Measurements from ENCODE around the gene ZNF215.
"Not testable (repeated sequence)": the region's sequence is repeated elsewhere in the genome, so short reads cannot be mapped to it uniquely, and the experiment has no call there.

The ZNF215 gene

GRCh38 chr11:6931146-6931713, 5.0 kb downstream of the ZNF215 start:
- intact Hi-C loops (cut with DNase I), result no loop called here
- no peak for DNase-seq

- DNase-seq, result no peak
- intact Hi-C loops (cut with DNase I), result no loop called here
Measured at GRCh38 chr11:6932145-6932544, 5.9 kb downstream of the ZNF215 start.

DNA sequence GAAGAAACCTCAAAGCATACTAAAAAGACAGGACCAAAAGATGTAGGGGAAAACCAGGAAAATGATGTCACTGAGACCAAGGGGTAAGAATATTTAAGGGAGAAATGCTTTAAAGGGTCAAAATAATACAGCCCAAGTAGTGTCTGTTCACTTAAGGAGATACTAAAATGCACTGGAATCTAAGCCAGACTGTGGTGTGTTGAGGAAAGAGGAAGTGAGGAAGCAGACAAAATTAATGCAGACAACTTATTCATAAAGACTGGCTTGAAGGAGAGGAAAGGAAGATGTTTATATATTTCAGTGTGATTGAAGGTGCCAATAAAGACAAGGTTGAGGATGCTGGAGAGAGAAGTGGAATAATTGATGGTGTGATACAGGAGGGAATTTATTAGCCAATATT, 15.7 kb downstream of the ZNF215 start:
- DNase-seq, result no peak
- intact Hi-C loops (cut with DNase I), result no loop called here

DNA sequence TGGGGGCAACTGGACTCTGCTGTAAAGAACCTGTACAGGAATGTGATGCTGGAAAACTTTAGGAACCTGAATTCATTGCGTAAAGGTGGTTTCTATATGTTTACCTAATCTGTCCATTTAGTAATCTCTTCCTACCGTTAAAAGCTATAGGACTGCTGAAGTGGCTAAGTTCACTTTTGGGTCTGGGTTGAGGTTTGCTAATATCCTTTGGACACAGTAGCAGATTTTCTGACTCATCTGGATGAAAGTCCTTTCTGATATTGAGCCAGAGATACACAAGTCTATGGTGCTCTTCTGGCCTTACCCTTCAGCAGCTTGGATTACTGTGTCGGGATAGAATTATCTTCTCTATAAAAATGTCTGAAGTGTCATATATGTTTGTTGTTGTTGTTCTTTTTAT, 16.9 kb downstream of the ZNF215 start:
- intact Hi-C loops (cut with DNase I), result no loop called here
- DNase-seq, result no peak

GRCh38 chr11:6954248-6954647, 28.0 kb downstream of the ZNF215 start:
- intact Hi-C loops (cut with DNase I), result not testable (repeated sequence)

DNA sequence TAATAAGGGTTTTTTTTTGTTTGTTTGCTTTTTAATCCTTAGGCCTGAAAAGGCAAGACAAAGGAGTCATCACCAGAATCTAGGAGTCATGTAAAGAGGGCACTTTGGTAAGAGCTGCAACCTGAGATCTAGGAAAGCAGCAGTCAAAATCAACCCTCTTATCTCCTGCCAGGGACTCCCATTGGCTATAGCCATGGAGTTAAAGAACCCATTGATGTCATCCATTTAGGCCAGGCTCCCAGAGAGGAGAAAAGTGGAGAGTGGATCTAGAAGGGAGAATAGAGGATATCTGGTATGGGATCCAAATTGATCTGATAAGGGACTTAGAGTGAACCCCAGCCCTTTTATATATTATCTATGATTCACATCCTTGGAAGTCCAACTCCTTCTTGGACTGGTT, 35.9 kb downstream of the ZNF215 start:
- intact Hi-C loops (cut with DNase I), result no loop called here
- DNase-seq, result no peak

More at GRCh38 chr11:6954248-6954647, 28.0 kb downstream of the ZNF215 start:
- peak in 2 of 10 donors; percentile 42 to 59 for DNase-seq

DNA sequence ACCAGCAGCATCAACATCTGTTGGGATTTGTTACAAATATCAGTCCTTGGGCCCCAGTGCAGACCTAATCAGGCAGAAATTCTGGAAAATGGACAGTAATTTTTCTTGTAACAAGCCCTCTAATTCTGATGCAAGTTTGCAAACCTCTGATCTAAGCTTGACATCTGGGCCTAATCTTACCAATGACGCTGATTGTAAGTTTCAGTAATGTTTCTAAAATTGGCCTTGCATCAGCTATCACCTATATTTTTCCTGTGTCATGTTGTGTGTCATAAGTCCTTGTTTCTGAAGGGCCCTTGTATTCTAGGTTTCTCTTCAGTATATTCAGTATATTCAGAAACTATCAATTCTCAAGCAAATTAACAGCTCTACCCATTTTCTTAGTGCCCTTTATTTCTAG, 36.4 kb downstream of the ZNF215 start:
- intact Hi-C loops (cut with DNase I), result no loop called here
- DNase-seq, result no peak

- intact Hi-C loops (cut with DNase I), result no loop called here
- no peak for DNase-seq
Measured at GRCh38 chr11:6968816-6969215, 42.6 kb downstream of the ZNF215 start.

- intact Hi-C loops (cut with DNase I), result not testable (repeated sequence)
Measured at GRCh38 chr11:6969854-6970253, 43.6 kb downstream of the ZNF215 start.

DNA sequence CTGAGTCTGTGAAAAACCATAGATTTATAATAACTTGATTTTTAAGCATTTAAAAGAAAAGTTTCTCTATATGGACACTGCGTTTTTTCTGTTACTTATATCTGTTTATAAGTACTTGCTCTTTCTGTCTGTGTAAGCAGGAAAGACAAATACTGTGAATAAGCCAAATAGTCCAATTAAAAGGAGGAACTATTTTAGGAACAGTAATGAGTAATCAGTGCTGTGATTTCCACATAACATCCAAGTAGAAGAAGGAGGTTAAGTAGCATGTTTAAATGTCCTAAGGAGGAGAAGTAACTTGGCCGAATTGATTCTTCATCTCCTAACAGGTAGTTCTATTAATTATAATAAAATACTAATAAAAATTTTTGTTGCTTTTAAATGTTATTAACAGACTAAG, 53.1 kb downstream of the ZNF215 start:
- intact Hi-C loops (cut with DNase I), result no loop called here
- DNase-seq, result no peak

More at GRCh38 chr11:6969854-6970253, 43.6 kb downstream of the ZNF215 start:
- not testable (repeated sequence) for DNase-seq

GRCh38 chr11:6986487-6986886, 60.3 kb downstream of the ZNF215 start:
- DNase-seq, result no peak
- intact Hi-C loops (cut with DNase I), result loop anchor here (2.0 kb wide), 1 partner anchor 34 kb away; the partner anchor contains the start of genes NLRP14 and ZNF214

- no peak for DNase-seq
- intact Hi-C loops (cut with DNase I), result no loop called here
Measured at GRCh38 chr11:6988506-6988905, 62.3 kb downstream of the ZNF215 start.

- intact Hi-C loops (cut with DNase I), result no loop called here
- DNase-seq, result peak in 1 of 10 donors; percentile 61
Measured at GRCh38 chr11:6991227-6991626, 65.0 kb downstream of the ZNF215 start.

DNA sequence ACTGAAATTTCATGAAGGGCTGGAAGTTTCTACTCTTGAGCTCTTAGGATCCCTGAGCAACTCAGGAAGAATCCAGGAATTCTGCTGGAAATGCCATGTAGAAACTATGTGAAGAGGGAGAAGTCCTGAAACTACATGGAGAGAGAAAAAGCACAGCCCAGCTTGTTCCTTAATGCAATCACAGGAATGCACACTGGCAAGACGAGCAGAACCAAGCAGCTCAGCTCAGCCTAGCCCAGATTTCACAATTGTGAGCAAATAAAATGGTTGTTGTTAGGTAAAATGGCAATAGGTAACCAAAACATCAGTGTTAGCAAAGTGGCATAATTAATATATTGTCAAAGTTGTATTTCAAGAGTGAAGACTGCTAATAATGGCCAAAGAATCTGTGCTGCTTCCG, 65.8 kb downstream of the ZNF215 start:
- no peak for DNase-seq
- intact Hi-C loops (cut with DNase I), result no loop called here

DNA sequence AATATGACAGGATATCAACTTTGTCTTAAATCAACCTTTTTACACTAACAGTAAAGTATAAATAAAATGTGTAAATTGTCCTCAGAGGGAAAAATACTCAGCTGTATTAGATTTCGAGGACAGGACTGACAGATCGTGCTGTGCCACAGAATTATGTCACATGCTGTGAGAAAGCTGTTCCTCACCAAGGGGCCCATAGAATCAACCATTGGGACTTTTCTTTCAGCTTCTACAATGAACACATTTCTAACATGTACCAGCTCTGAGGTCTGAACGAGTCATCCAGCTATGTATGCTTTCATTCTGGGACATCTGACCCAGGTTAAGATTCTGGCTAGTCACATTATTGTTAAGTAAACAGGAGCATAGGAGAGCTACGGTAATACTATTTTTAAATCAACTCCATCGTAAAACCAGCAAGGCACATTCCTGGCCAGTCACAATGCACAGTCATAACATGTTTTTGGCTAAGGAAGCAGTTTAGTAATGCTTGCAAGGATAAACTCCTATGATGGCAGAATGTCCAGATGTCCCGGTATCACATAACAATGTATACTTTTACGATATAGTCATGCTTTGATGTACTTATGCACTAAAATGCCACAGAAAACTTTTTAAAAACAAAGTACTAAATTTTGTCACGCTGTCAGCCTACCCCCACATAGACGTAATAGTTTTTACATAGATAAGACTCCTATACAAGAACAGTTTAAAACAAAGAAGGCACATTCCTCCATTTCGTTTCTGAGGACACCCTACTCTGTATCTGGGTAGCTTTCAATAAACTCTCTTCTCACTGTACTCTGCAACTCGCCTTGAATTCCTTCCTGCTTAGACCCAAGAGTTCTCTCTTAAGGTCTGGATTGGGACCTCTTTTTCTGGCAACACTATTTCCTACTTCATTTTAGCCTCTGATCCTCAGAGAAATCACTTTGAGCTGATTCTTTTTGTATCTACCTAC, 66.5 kb downstream of the ZNF215 start:
- intact Hi-C loops (cut with DNase I), result no loop called here
- DNase-seq, result no peak

GRCh38 chr11:6995703-6996102, 69.5 kb downstream of the ZNF215 start:
- DNase-seq, result no peak
- intact Hi-C loops (cut with DNase I), result no loop called here

- DNase-seq, result no peak
Measured at GRCh38 chr11:7004482-7004881, 78.3 kb downstream of the ZNF215 start.

More at GRCh38 chr11:7004482-7004881, 78.3 kb downstream of the ZNF215 start:
- intact Hi-C loops (cut with DNase I), result no loop called here
